Measurements from ENCODE around the gene ARHGAP26.

The ARHGAP26 gene

GRCh38 chr5:143180751-143181150, 410.6 kb downstream of the ARHGAP26 start:
- DNase-seq (ENCODE audit: low read depth, low spot score) = no peak

DNA sequence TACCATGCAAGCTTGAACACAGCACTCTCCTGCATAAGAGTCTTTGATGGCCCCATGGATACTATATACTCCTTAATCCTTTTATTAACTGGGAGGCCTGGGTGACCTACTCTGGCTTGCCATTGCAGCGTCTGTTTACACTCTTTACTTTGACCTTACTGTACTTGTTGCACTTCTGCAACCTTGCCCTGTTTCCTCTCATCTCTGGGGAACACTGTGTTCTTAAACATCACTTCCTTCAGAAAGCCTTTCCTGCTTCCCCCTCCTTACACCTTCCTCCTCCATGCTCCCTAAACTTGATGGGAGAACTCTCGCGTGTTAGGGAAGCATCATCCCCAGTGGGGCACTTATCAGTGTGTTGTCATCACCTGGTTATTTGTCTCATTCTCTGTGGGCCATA, 411.0 kb downstream of the ARHGAP26 start:
- no peak for DNase-seq (ENCODE audit: low read depth, low spot score)

GRCh38 chr5:143182106-143182505, 411.9 kb downstream of the ARHGAP26 start:
- no peak for DNase-seq (ENCODE audit: low read depth, low spot score)

DNA sequence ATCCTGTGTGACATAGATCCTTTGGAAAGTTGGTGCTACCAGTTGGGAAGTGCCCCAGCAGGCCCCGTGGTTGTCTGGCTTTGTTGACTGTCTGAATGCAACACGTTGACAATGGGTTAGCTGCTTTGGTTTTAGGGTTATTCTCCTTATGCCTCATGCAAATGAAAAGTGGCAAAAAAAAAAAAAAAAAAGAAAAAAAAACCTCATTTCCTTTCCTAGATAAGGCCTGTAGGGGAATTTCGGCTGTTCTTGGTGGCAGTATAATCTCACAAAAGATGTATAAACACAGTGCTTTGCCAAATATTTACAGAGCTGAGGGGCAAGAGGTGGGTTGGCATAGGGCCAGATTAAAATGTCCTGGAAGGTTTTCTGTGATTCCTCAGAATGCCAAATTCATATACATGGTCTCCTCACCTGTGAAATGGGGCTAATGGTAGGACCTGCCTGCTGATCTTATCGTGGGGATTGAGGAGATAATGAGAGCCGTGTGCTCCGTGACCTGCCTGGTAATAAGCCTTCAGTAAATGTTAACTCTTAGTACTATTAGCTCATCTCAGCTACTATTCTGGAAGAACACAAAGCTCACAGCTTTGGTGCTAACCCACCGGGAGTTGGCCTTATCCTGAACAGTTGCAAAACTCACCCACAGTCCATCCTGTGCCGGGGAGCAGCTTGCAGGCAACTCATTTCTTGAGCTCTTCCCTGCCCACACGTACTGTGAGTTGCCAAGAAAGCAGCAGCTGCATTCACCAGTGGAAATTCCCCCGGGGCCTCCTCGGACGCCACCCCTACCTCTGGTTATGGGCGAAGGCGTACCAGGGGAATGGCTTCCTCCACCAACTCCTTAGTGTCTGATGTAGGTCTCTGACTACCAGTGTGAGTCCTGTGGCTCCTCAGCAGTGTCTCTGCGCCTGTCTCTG, 413.0 kb downstream of the ARHGAP26 start:
- DNase-seq (ENCODE audit: low read depth, low spot score) = no peak

- no peak for DNase-seq (ENCODE audit: low read depth, low spot score)
Observed at GRCh38 chr5:143183989-143184388, 413.8 kb downstream of the ARHGAP26 start.

- no peak for DNase-seq (ENCODE audit: low read depth, low spot score)
Observed at GRCh38 chr5:143186623-143187022, 416.4 kb downstream of the ARHGAP26 start.

GRCh38 chr5:143187495-143187894, 417.3 kb downstream of the ARHGAP26 start:
- no peak for DNase-seq (ENCODE audit: low read depth, low spot score)

GRCh38 chr5:143188083-143188482, 417.9 kb downstream of the ARHGAP26 start:
- no peak for DNase-seq (ENCODE audit: low read depth, low spot score)

- DNase-seq (ENCODE audit: low read depth, low spot score) = no peak
Observed at GRCh38 chr5:143188692-143189091, 418.5 kb downstream of the ARHGAP26 start.

GRCh38 chr5:143190260-143190810, 420.2 kb downstream of the ARHGAP26 start:
- no peak for DNase-seq (ENCODE audit: low read depth, low spot score)

DNA sequence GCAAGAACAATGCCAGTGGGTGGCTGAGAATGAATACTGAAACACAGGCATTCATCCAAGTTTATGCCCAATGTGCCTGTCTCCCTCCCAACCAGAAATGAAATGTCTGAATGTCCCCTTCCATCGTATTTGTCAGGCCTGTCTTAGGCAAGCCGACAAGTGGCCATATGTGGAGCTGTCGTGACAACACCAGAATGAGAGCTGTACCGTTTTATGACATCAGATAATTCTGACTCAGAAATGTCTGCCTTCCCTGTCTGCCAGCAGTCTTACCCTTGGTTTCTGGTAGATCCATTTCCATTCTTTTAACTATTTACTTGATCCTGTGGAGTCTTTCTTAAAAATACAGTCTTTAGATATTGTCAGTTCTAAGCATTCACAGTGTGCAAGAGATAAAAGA, 421.5 kb downstream of the ARHGAP26 start:
- no peak for DNase-seq (ENCODE audit: low read depth, low spot score)

GRCh38 chr5:143192191-143192900, 422.2 kb downstream of the ARHGAP26 start:
- no peak for DNase-seq (ENCODE audit: low read depth, low spot score)

DNA sequence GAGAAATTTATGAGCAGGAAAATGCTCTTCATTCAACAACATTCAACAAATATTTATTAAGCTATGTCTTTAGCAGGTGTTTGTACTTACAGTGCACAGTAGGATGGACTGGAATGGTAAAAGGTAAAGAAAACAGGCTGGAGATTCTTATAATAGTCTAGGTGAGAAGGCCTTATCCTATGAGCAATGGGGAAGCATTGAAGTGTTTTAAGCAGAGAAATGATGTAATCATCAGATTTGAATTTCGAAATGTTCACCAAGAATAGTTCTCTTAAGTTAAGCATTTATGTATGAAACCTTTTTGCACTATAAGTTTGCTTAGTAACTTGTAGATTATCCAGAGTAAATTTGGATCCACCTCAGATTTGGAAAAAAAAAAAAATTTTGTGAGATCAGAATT, 424.0 kb downstream of the ARHGAP26 start:
- DNase-seq (ENCODE audit: low read depth, low spot score) = no peak

- DNase-seq (ENCODE audit: low read depth, low spot score) = no peak
Observed at GRCh38 chr5:143194713-143195112, 424.5 kb downstream of the ARHGAP26 start.

GRCh38 chr5:143195491-143195890, 425.3 kb downstream of the ARHGAP26 start:
- no peak for DNase-seq (ENCODE audit: low read depth, low spot score)

GRCh38 chr5:143196601-143197259, 426.6 kb downstream of the ARHGAP26 start:
- no peak for DNase-seq (ENCODE audit: low read depth, low spot score)

DNA sequence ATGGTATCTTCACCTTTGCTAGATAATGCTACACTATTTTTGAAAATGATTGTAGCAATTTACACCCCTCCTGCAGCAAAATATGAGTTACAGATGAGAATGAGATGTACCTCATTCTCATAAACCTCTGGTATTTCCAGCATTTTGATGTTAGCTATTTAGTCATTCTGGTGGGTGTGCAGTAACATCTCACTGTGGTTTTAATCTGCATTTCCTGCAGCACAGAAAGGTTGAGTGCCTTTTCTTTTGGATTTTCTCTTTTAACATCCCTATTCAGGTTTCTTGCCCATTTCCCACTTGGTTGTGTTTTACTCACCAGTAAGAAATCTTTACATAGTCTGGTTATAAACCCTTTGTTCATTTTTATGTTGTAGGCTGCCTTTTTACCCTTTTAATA, 427.1 kb downstream of the ARHGAP26 start:
- DNase-seq (ENCODE audit: low read depth, low spot score) = no peak

DNA sequence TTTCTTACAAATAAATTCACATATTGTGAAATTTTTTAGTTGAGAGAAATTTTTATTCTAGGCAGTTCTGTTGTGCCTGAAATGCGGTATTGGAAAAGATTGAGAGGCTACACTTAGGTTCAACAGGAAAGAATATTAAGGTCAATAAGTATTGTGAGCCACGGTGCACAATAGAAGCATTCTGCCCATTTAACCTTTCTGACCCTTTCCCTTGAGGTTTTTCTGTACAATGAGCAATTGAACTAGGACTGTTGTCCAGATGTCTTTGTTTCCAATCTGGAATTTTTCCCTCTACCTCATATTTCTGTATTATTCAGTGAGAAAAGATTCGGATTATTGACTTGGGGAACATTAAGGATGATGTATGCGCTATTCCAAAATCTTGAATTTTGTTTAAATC, 428.2 kb downstream of the ARHGAP26 start:
- no peak for DNase-seq (ENCODE audit: low read depth, low spot score)

- DNase-seq (ENCODE audit: low read depth, low spot score) = no peak
Observed at GRCh38 chr5:143199161-143199560, 429.0 kb downstream of the ARHGAP26 start.

GRCh38 chr5:143199843-143200242, 429.7 kb downstream of the ARHGAP26 start:
- DNase-seq (ENCODE audit: low read depth, low spot score) = no peak

DNA sequence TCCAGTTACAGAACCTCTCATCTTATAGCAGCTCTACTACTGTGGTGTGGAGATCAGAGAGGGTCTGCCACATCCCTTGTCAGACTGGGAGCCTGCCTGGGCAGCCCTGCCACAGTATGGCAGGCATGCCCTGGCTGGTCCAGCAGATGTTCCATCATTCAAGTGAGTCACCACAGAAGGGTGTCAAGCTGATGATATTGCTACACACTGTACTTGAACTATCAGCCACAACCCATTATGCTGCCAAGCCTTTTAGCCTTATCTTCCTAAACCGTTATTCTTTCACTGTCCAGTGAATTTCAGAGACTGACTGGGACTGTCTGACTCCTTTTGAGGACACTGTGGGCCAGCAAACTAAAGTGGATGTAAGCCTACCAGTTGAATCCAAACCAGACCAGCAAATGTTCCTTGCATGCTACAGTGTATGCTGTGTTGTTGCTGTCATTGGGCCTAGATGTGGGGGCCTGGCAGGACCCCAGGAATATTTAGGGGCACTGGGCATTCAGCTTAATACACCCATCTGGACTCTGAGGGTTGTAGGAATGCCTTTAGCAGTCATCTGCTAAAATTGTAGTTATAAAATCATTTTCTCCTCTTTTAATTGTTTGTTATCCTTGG, 430.7 kb downstream of the ARHGAP26 start:
- DNase-seq (ENCODE audit: low read depth, low spot score) = no peak

- DNase-seq (ENCODE audit: low read depth, low spot score) = no peak
Observed at GRCh38 chr5:143201589-143201988, 431.4 kb downstream of the ARHGAP26 start.
